DMS53 (cell line): ENCODE measurements around the gene MEAK7.

ENCODE experiments used
- DNase-seq: peaks from one replicate; lab custom pipeline; 2025; lab: John Stamatoyannopoulos, UW

MEAK7 gene, protein sequence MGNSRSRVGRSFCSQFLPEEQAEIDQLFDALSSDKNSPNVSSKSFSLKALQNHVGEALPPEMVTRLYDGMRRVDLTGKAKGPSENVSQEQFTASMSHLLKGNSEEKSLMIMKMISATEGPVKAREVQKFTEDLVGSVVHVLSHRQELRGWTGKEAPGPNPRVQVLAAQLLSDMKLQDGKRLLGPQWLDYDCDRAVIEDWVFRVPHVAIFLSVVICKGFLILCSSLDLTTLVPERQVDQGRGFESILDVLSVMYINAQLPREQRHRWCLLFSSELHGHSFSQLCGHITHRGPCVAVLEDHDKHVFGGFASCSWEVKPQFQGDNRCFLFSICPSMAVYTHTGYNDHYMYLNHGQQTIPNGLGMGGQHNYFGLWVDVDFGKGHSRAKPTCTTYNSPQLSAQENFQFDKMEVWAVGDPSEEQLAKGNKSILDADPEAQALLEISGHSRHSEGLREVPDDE

DNA sequence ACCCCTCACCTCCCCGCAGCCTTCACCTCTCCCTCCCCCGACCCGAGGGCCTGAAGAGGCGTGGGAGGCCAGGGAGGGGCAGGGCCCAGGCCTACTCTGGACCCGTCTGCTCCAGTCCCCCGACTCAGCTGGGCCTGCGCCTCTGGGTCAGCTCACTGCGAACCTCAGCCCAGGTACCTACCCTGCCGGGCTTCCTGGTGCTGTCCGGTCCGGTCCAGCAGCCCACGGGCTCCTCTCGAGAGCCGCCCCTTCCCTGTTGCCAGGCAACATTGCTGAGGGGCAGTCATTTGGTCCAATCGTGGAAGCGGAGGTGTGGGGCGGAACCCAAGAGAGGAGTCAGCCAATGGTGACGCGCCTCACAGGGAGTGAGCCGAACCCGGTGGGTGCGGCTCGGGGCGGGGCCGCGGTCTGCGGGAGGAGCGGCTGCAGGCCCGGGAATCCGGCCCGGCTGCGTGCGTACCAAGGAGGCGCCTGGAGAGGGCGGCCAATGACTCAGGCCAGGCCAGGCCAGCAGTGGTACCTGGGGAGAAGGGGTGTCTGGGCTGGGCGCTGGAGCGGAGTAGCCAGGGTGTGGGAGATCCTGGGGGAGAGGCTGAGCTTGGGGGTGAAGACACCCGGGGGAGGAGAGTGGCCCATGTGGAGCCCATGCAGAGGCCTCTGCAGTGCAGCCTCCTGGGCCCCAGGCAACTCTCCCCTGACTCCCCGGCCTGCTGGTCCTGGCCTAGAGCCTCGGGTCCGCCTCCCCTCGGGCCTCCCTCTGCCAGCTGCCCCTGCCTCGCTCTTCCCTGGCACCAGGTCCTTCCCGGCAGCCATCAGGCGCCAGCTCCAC is at the start of gene MEAK7:
Gene MEAK7 (minus strand): TSS at position 240 of the 829 bp plus-strand sequence. CDS start 6,573 bp downstream, outside the sequence.
- DNase-seq = peak; percentile 98

DNA sequence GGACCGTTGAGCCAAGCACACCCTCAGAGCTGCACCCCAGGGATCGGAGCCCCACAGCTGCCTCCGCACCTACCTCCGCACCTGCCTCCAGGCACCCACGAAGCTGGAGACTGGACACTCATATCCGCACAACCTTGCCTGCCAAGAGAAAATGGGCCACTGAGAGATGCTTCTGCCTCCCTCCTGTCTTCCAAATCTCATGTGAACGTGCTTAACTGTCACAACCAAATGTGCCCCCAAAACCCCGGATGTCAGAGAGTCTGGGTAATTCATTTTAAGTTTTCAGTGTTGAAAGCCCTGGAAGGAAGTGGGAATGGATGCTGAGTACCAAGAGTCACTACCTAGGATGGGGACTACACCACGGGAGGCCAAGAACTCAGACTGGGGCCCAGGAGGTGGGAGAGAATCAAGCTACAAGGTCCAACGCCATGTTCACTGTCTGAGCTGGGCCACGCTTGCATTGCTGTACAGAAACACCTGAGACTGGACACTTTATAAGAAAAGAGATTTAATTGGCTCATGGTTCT is 49.5 kb upstream of the MEAK7 start:
- DNase-seq = no peak

DNA sequence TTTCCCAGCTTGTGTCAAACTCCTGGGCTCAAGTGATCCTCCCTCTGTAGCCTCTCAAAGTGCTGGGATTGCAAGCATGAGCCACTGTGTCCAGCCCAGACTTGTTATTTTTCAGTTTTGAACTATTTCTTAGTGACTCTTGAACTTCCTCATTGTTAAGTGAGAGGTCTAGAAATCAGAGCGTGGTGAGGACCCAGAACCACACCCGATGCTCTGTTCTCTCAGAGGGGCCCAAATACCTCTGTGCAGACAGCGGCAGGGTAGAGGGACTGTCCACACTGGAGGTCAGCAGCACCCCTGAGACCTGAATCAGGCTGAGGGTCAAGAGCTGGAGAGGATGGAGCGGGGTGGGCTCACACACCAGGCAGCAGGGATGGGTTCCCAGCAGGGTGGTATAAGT is 47.7 kb upstream of the MEAK7 start:
- no peak for DNase-seq

DNA sequence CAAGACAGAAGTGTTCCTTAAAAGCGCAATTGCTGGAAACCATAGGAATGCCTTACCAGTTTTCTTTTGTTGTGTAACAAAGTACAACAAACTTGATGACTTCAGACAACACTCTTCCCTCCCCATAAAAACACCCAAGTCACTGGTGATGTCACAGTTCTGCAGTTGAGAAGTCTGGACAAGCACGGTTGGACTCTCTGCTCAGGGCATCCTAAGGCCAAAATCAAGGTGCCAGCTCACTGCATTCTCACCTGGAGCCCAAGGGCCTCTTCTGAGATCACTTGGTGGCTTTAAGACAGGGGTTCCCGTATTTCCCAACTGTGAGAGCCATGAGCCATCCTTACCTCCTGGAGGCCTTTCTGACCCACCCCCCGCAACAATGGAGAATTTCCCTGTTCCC is 45.6 kb upstream of the MEAK7 start:
- no peak for DNase-seq

DNA sequence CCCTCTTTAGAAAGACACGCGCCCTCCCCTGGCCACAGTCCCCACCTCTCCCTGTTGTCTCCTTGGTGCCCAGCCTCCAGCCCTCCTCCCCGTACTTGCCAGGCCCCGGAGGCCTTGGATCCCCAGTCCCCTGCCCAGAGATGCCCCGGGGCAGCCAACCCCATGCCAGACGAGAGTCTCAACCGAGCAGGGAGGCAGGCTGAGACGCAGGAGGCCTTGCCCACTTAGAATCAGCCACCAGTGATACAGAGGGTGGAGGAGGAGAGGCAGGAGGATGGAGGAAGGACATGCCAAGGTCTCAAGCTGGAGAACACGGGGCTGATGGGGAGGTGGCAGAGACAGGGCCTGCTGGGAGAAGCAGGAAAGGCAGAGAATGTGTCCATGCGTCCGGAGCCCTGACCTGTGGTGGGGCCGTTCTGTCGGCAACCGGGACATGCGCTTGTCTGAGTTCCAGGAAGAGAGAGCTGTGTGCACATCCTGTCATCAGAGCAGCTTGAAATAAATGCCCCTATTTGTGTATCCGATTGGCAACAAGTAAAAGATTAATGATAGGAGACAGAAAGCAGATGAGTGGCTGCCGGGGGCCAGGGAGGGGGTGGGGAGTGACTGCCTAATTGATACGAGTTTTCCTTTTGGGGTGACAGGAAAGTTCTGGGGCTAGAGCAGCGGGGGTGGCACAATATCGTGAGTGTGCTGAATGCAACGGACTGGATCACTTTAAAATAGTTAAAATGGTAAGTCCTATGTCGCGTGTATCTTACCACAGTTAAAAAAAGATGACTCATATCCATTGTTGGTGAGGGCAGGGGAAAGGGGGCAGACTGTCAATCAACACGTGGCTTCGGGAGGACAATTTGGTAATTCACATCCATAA is 44.7 kb upstream of the MEAK7 start:
- no peak for DNase-seq

DNA sequence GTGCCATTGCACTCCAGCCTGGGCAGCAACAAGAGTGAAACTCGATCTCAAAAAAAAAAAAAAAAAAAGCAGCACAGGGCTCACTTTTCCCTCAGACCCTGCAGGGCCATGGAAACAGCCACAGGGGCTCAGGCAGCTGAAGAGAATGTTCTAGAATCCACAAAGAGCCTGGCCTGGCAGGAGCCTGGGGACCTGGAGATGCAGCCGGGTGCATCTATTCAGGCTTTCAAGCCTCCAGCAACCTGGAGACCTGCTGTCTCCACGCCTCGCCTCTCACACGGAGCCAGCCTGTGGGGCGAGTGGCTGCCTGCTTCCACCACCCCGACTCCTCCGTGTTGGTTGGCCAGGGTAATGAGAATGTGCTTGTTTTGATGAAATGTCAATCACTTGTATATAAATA is 44.0 kb upstream of the MEAK7 start:
- DNase-seq = no peak

DNA sequence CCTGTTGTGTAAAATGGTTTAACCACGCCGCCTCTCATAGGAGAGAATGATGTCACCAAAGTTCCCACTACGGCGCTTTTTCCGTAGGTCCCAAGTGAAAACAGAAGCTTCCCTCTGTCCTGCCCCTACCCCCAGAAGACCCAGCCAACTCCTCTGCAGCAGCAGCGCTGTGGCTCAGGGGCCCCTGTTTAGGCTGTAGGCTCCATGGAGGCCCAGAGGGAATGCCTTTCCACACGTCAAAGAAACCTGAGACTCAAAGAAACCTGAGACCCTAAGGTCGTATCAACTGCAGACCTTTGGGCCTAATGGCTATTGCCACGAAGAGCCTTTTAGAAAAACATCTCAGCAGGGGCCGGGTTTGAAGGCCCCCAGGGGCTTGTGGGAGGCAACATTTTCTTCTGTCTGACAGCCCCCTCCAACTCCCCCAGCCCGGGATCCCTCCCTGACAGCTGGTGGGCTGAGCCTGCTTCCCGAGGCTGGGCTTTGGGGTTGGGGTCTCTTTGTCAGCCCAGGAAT is 43.1 kb upstream of the MEAK7 start:
- no peak for DNase-seq

DNA sequence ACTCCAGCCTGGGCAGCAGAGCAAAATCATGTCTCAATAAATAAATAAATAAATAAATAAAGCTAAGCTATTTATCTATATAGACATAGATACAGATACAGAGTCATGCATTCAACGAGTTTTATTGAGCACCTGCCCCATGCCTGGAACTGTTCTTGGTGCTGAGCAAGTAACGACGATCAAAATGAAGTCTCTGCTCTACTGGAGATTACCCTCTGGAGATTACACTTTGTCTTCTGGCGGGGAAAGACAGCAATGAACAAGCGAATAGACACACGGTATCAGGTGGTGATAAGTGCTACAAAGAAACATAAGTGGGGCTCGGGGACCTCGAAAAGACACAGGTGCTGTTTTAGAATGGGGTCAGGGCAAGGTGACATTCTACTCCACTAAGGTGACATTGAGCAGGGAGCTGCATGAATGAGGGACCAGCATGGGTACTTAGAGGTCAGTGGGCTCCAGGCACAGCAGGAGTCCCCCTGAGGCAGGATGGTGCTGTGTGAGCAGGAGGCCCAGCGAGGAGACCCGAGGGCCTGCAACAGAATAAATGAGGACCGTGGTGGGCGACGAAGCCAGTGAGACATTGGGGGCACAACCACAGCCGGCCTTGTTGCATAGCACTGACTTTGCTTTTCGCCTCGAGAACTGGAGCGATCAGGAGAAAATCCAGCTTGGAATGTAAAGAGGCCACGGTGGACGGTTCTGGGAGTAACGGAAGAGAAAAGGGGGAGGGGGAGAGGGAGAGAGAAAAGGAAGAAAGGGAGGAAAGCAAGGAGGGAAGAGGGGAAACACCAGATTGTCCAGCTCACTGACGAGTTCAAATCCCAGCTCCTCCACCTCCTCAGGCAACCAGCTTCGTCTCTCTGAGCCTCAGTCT is 42.4 kb upstream of the MEAK7 start:
- DNase-seq = no peak

DNA sequence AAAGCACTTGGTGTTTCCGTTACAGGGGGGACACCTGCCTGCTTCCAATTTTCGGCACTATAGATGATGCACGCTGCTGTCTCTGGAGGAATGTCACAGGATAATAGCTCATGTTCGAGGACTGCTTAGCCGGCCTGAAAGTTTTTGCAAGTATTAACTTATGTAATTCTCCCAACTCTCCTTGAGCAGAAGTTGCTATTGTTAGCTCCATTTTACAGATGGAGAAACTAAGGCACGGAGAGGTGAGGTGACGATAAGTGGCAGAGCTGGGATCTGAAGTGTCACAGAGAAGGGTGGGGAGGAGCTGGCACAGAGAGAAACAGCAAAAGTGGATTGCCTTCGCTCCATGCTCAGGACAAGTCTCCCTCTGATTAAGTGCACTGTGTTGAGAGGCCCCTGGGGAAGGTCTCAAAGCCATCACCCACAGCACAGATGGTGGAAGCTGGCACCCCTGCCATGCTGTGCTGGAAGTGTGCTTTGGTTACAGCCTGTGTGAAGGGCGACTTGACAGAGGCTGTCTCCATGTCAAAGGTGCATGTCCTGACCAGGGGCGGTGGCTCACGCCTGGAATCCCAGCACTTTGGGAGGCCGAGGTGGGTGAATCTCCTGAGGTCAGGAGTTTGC is 40.8 kb upstream of the MEAK7 start:
- DNase-seq = no peak

DNA sequence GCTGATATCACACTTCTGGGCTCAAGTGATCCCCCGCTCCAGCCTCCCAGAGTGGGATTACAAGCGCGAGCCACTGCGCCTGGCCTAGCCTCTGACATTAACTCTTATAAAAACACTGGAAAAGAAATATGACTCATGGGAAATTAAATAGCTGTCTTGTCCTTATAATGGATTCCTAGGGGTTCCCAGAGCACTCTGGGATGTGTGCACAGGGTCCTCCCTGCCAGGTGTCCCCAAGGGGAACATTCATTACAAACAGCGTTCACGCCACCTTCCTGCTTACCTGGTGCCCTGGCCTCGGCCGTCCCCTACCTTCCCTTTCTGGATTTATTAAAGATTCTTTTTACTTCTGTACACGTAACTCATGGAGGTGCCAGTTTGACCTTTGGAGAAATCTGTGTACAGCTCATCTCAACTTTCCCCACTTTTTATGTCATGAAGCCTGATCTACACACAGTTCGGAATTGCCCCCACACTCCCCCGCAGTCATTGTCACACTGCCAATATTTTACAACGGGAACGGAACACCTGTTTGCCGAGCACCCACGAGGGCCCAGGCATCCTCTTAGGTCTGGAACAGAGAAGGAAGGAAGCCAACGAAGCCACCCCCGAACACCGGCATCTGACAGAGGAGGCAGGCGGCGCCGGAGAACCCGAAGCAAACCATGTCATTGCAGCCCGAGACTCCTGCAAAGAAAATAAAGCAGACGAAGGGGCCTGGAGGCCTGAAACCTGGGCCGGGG is 39.7 kb upstream of the MEAK7 start:
- DNase-seq = no peak

DNA sequence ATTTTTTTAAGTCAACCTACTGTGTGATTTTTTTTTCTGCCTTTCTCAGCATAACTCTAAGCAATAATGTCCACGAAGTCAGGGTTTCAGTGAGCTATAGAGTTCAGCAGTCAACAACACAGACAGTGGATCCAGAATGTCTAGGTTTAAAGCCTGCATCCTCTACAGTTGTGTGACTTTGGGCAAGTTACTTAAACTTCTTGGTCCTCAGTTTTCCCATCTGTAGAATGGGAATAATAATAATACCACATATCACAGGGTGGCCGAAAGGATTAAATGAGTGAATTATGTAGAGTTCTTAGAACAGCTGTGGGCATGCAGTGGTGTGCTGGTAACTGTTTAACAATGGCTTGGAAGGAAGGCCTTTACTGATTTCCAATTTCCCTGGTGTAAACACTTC is 38.8 kb upstream of the MEAK7 start:
- no peak for DNase-seq

DNA sequence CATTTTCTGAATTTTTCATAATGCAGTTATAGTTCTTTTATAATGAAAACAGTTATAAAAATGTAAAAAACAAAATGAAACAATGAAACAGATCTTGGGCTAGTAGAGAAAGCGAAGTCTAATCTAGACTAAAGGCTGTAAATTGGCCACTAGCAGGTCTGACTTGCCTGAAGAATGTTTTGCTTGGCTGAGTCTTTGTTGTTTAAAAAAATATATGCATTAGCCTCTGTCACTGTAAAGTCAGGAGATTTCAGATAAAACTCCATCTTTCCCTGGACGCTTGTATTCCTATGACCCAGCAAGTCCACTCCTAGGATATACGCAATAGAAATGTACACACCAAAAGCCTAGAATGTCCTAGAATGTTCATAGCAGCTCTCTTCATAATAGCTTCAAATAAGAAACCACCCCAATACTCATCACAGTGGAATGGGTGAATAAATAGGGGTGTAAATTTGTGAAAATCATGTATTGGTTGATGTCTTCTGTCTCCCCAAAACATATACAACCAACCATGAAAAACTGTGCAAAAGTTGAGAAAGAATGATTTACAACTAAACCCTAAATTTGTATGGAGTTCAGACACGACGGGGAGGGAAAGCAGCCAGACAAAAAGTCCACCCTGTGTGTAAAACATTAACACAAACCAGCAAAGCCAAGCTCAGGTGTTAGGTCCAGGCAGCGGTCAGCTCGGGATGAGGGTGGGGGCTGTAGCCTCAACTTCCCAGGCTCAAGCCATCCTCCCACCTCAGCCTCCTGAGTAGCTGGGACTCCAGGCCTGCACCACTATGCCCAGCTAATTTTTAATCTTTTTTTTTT is 37.7 kb upstream of the MEAK7 start:
- DNase-seq = no peak

DNA sequence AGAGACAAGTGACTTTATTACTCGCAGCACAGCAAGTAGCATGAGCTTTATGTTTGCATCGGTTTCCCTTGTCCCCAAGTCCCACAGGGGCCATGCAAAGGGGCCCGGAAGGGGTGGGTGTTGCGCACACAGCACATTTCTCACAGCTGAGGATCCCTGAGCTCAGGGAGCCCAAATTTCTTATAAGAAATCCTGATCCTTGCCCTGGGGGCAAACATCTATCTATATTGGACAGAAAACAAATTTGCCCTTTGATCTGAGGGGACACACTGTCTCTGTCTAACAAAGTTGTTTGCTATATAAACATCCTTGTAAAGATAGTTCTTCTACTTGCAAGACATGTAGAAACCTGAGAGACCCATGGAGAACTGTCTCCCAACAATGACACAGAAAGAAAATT is 35.7 kb upstream of the MEAK7 start:
- no peak for DNase-seq

DNA sequence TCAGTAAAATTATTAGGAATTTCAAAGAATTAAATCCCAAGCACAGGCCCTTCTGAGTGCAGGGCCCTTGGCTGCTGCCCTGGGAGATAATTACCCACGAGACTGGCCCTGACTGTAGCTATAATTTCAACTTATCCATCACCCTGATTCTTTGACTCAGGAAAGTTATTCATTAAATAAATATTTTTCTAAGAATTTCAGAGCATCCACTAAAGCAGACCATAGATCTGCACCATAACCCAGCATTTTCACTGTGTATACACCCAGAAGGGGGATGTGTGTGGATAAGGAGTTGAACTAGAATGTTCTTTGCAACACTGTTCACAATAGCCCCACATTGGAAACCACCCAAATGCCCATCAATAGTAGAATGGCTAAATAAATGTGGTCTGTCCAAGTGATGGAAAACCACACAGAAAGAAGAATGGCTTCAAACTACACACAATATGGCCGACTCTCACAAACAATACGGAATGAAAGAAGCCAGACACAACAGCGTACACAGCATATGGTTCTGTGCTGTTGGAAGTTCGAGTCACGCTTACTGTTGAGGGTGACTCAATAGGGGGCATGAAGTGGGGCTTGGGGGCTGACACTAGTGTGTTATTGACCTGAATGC is 33.9 kb upstream of the MEAK7 start:
- DNase-seq = no peak

DNA sequence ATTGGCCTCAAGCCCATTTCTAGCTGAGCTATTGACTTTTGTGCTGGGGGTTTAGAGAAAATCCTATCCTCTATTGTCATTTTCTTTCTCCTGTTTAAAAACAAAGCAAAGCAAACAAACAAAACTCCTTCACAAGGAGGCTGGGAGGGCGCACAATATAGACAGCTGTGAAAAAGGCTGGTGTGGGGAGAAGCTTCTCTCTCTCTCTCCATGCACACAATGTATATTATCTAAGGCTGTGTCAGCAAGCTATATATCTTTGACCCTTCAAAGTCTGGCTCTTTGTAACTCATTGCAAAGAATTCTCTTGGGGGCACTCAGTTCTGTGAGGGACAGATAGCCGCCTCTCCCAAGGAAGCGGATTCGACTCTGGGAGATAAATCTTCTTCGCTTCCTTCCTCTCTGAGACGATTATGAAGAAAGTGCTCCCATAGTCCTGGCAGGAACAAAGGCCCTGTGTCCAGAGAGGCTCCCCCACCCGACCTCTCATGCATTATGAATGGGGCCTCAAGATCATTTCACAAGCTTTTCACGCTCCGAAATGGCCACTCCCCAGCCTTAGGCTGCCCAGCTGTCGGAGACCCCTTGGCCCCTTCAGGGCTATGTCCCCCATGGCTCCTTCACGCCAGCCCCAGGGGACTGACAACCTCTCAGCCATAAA is 33.2 kb upstream of the MEAK7 start:
- DNase-seq = no peak

DNA sequence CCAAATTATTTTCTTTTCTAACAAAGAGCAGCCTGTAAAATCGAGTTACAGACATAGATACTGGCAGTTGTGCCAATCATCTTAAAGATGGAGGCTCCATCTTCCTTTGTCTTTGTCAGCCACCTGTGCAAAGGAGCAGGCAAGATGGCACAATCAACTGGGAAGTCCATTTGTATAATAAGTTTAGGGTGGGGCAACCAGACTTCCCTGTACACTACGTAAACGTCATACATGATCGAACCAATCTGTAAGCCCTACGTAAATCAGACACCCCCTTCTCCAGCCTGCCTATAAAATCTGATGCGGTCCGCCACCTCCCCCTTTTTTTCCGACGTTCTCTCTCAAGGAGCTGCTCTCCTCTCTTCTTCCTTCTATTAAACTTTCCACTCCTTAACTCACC is 31.4 kb upstream of the MEAK7 start:
- DNase-seq = no peak

DNA sequence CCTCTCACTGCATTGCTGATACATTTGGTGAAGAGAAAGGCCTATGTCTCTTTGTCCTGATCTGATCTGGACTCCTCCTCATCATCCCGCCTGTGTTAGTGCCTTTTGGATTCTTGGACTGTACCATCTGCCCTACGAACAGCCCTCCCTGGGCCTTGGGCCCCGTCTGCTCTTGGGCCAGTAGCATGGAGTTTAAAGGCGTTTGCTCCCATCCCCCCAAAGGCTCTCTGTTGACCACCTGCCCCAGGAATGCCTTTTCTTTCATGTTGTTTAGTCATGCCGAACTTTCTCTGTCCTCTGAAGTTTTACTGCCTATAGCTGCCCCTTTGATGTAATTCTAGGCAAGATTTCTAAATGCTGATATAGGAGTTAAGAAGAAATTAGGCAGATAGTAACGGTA is 30.9 kb upstream of the MEAK7 start:
- DNase-seq = no peak

DNA sequence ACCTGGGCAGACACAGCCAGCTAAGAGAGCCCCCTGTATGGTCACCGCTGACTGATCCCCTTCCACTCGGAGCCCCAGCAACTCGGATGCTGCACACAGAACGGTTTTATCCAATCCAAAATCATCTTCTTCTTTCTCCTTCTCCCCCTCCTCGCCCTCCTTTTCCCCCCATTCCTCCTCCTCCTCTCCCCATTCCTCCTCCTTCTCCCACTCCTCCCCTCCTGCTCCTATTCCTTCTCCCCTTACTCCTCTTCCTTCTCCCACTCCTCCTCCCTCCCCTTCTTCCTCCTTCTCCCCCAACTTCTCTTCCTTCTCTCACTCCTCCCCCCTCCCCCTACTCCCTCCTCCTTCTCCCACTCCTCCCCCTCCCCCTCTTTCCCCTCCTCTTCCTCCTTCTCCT is 30.4 kb upstream of the MEAK7 start:
- no peak for DNase-seq
